ENCODE measurements around the gene PASD1. TPM values are rescaled to one million over a fixed set of nuclear protein-coding genes. Genes with fewer than 3 reads are reported as not detected.

PASD1 gene
- total RNA-seq, 1 donor, result not detected

DNA sequence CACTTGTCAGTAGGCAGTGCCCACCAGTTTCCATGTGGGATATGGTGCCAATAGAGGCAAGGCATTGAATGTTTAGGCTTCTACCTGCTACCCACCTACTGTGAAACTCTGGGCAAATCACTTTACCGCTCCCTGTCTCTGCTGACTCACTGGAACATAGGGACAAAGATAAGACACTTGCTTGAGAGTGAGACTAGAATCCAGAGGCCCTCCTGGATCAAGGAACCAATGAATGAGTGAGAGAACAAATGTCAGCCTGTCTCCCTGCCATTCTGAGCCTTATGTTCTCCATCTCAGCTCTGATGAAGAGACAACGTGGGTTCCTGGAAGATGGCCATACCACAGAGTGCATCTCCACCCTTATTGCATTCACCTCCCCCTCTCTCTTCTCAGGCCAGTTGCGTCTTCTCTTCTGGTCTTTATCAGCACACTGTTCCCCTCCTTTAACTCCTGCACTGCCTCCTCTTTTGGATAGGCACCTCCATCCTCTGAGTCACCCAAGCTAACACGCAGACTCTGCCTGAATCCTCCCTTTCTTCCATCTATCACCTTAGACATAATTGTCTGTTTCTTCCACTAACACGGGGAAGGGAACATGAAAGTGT lies 116.4 kb downstream of the PASD1 start:
- no peak for TF ChIP-seq CTCF (IDR thresholded peaks at IDR 0.05; ENCODE audit: insufficient read depth, low read length)
- DNase-seq (ENCODE audit: low read depth), result no peak
- no peak overlapping the region for H3K4me3 ChIP-seq (ENCODE audit: low read depth, low read length)

DNA sequence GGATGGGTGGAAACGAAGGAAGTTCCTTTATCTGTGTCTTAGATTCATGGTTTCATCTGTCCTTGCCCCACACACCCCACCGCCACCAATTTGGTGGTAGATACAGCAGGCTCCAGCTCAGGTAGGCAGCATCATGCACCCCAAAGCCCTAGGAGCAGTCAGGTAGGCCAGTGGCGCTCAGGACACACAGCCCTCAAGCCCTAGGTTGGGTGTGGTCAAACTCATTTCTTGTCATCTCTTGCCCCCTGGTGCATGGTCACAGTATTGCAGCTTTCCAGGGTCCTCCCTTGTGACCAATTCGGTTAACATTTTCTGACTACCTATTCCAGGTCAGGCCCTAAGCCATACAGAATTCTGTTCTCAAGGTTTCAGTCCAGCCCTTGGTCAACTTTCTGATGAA lies 117.3 kb downstream of the PASD1 start:
- peak; percentile 19 for DNase-seq (ENCODE audit: low read depth)
- TF ChIP-seq CTCF (IDR thresholded peaks at IDR 0.05; ENCODE audit: insufficient read depth, low read length), result peak; percentile 59
- no peak overlapping the region for H3K4me3 ChIP-seq (ENCODE audit: low read depth, low read length)

DNA sequence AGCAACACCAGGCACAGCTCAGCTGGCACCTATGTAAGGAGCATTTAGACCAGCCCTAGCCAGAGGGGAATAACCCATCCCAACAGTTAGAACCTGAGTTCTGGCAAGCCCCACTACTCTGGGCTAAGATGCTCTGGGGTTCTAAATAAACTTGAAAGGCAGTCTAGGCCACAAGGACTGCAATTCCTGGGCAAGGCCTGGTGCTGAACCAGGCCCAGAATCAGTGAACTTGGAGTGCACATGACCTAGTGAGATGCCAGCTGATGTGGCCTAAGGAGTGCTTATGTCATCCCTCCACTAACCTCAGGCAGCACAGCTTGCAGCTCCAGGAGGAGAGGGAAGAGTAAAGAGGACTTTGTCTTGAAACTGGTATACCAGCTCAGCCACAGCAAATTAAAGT lies 124.2 kb downstream of the PASD1 start:
- TF ChIP-seq CTCF (IDR thresholded peaks at IDR 0.05; ENCODE audit: insufficient read depth, low read length), result no peak
- DNase-seq (ENCODE audit: low read depth), result no peak
- H3K4me3 ChIP-seq (ENCODE audit: low read depth, low read length), result no peak overlapping the region

- H3K4me3 ChIP-seq (ENCODE audit: low read depth, low read length), result no peak overlapping the region
- TF ChIP-seq CTCF (IDR thresholded peaks at IDR 0.05; ENCODE audit: insufficient read depth, low read length), result no peak
- DNase-seq (ENCODE audit: low read depth), result no peak
Observed at GRCh38 chrX:151688695-151689094, 125.2 kb downstream of the PASD1 start.

DNA sequence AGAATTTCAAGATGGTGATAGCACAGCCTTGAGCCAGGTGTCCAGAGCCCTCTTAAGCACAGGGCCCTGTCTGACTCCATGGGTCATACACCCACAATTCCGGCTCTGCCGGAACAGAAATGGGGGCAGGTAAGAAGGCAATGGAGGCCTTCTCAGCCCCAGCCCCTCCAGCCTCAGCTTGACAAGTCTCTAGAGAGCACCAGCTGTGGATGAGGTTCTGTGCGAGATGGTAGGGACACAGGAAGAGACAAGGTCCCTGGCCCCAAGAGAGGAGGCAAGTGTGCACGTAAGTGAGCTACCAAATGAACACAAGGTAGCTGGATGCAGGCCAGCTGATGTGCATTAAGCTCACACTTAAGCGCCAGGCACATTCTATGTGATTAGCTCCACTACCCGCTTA lies 129.3 kb downstream of the PASD1 start:
- no peak overlapping the region for H3K4me3 ChIP-seq (ENCODE audit: low read depth, low read length)
- no peak for TF ChIP-seq CTCF (IDR thresholded peaks at IDR 0.05; ENCODE audit: insufficient read depth, low read length)
- no peak for DNase-seq (ENCODE audit: low read depth)

GRCh38 chrX:151694121-151694520 lies 130.6 kb downstream of the PASD1 start:
- no peak for DNase-seq (ENCODE audit: low read depth)
- no peak overlapping the region for H3K4me3 ChIP-seq (ENCODE audit: low read depth, low read length)
- TF ChIP-seq CTCF (IDR thresholded peaks at IDR 0.05; ENCODE audit: insufficient read depth, low read length), result no peak

Measured in fibroblast of the aortic adventitia (primary cell).